Left ventricle myocardium inferior (tissue), 1 donor: ENCODE results near the gene LHFPL2. TPM values are rescaled to one million over a fixed set of nuclear protein-coding genes. Genes with fewer than 3 reads are reported as not detected.

Source experiments
- DNase-seq: peaks from one replicate; pipeline ENCODE4 v3.0.0-alpha.2; 2020
- H3K27ac ChIP-seq: fragments of 200-600 bp; replicated peaks from 2 replicates; pipeline ENCODE4 v1.8.0; 2021
- H3K27me3 ChIP-seq: fragments of 200-600 bp; 2 replicates; pipeline ENCODE4 v1.8.0; 2021; ENCODE audit warnings: low read depth
- H3K36me3 ChIP-seq: fragments of 200-600 bp; 2 replicates; pipeline ENCODE4 v1.8.0; 2021
- H3K4me1 ChIP-seq: fragments of 200-600 bp; 2 replicates; pipeline ENCODE4 v1.8.0; 2021
- H3K4me3 ChIP-seq: fragments of 200-600 bp; 2 replicates; pipeline ENCODE4 v1.8.0; 2021; ENCODE audit warnings: mild to moderate bottlenecking, moderate library complexity
- H3K9me3 ChIP-seq: fragments of 200-600 bp; replicated peaks from 2 replicates; pipeline ENCODE4 v1.8.0; 2021
- intact Hi-C: fragments of 100-400 bp; cut with micrococcal nuclease; formaldehyde crosslinking; loops from one replicate; pipeline ENCODE4 v1.11.0; 2022
- total RNA-seq: library from RNA; stranded (reverse); fragmentation: NEBNext Ultra II Directional; extraction: Animal tissue kit (Norgen Biotek cat#: 25700); gene quantifications from one replicate; pipeline ENCODE4 v1.2.1, GENCODE V29; 2021
- TF ChIP-seq, protein P1 (sequence below): fragments of 200-600 bp; IDR thresholded peaks from 2 replicates; pipeline ENCODE4 v1.8.0; 2021; ENCODE audit warnings: antibody characterized with exemption, mild to moderate bottlenecking, borderline replicate concordance
- donor health status: DM: no; HTN: yes; CAD: no; lungs with severe emphysema.

LHFPL2 gene
- total RNA-seq, 1 donor from 2014 or later, result 5.0 TPM

DNA sequence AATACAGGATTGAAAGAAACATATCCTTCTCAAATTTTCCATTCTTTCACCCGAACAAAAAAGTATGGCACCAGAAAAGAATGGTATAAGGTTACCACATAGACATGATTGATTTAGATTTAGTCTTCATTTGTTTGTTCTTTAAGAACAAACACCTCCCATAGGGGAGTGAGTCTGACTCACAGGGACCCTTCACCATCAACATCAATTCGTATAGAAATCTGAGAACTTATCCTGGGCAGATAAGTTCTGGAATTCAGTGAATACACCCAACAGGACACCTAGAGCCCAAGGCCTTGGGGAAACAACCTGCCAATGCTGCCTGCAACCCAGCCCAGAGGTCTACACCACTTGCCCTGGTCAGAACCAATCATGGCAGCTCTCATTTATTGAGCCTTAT lies 46.2 kb downstream of the LHFPL2 start:
- Histone ChIP-seq H3K4me1 (peaks cover 15% of the 10 kb centered on the region), H3K9me3 (no peaks in the 10 kb centered on the region), H3K4me3 (no peak overlapping the region), H3K36me3 (no peaks in the 10 kb centered on the region), H3K27ac (no peak overlapping the region), H3K27me3 (no peaks in the 10 kb centered on the region)
- no peak for DNase-seq
- intact Hi-C loops, result no loop called here
- TF ChIP-seq, protein P1, sequence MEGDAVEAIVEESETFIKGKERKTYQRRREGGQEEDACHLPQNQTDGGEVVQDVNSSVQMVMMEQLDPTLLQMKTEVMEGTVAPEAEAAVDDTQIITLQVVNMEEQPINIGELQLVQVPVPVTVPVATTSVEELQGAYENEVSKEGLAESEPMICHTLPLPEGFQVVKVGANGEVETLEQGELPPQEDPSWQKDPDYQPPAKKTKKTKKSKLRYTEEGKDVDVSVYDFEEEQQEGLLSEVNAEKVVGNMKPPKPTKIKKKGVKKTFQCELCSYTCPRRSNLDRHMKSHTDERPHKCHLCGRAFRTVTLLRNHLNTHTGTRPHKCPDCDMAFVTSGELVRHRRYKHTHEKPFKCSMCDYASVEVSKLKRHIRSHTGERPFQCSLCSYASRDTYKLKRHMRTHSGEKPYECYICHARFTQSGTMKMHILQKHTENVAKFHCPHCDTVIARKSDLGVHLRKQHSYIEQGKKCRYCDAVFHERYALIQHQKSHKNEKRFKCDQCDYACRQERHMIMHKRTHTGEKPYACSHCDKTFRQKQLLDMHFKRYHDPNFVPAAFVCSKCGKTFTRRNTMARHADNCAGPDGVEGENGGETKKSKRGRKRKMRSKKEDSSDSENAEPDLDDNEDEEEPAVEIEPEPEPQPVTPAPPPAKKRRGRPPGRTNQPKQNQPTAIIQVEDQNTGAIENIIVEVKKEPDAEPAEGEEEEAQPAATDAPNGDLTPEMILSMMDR, result no peak

DNA sequence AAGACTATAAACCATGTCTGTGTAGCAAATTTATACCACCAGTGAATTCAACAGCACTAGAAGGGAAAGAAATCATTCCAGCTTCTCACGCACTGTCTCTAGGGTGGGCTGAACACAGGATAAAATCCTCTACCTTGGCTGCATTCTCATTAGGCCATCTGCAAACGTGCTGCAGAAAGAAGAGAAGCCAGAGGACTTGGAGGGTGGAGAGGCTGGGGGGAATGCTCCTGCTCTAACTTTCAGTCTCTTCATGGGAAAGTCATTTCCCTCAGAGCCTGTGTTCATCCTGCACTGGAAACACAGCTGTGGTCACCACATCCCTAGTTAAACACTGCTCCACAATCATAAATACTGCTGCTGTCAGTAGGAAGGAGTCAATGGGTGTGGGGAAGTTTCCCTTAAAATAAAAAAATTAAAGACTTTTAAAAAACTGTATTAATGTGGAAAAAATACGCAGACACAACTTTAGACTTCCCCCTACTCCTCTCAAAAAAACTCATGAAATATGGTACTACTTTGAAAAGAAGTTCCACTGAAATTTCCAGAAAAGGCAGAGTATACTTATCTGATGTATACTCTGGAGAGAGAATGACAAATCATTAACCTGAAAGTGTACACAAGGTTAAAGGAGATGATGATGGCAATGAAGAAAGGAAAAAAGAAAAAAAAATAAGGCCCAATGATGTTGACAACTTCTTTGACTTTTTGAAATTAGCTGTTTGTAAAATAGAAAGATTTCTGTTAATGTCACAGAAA lies 46.8 kb downstream of the LHFPL2 start:
- intact Hi-C loops, result no loop called here
- TF ChIP-seq, protein P1, result no peak
- no peak overlapping the region for H3K27ac ChIP-seq
- H3K36me3 ChIP-seq, result no peaks in the 10 kb centered on the region
- H3K9me3 ChIP-seq, result no peaks in the 10 kb centered on the region
- no peak overlapping the region for H3K4me3 ChIP-seq
- no peak for DNase-seq
- peaks cover 22% of the 10 kb centered on the region for H3K4me1 ChIP-seq
- H3K27me3 ChIP-seq, result no peaks in the 10 kb centered on the region

DNA sequence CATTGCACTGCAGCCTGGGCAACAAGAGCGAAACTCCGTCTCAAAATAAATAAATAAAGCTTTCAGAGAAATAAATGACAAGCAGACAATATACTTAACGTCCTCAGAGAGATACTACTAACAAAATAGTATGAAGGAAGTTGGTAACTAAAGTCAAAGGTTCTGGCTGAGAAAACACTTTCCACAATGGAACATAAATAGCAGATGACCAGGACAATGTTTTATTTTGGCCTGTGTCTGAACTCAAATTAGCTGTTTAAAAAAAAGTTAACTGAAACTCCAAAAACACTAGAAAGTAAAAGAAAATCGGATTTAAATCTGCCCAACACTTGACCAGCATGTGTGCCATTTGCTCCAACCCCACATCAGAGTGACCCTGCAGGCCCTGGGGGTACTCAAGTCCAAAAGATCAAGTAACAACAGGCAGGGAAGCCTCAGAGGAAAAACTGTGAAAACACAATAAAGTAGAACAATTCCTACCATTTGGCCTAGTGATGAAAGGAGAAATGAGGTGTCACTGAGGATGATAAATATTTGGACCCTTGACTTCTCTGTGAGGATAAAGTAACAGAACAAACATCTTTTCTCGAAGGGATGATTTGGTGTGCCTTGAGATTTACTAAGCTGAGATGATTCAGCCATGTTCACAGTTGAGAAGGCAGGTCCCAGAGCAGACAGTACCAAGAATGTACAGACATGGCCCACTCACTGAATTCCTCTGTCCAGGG lies 47.7 kb downstream of the LHFPL2 start:
- H3K9me3 ChIP-seq, result no peaks in the 10 kb centered on the region
- H3K36me3 ChIP-seq, result no peaks in the 10 kb centered on the region
- peaks cover 29% of the 10 kb centered on the region for H3K4me1 ChIP-seq
- TF ChIP-seq, protein P1, result no peak
- no peaks in the 10 kb centered on the region for H3K27me3 ChIP-seq
- intact Hi-C loops, result no loop called here
- no peak for DNase-seq
- no peak overlapping the region for H3K4me3 ChIP-seq
- H3K27ac ChIP-seq, result no peak overlapping the region

DNA sequence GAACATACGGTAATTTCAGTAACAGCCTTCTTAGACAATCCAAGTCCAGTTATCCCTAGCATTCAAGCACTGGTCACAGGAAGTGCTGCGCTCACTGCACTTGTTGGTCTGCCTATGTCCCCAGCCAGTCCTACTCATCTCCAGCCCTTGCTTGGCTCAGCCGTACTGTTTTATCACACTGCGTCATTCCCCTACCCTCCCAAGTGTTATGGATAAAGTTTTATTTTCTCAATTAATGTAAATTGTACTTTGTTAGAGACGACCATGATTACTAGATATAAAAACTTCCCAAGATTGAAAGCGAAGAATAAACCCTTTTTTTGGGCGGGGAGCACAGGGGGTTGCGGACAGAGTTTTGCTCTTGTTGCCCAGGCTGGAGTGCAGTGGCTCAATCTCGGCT lies 49.6 kb downstream of the LHFPL2 start:
- Histone ChIP-seq H3K4me3 (no peak overlapping the region), H3K27ac (no peak overlapping the region), H3K4me1 (peaks cover 48% of the 10 kb centered on the region), H3K9me3 (no peaks in the 10 kb centered on the region), H3K36me3 (no peaks in the 10 kb centered on the region), H3K27me3 (no peaks in the 10 kb centered on the region)
- no peak for DNase-seq
- intact Hi-C loops, result no loop called here
- TF ChIP-seq, protein P1, result no peak

DNA sequence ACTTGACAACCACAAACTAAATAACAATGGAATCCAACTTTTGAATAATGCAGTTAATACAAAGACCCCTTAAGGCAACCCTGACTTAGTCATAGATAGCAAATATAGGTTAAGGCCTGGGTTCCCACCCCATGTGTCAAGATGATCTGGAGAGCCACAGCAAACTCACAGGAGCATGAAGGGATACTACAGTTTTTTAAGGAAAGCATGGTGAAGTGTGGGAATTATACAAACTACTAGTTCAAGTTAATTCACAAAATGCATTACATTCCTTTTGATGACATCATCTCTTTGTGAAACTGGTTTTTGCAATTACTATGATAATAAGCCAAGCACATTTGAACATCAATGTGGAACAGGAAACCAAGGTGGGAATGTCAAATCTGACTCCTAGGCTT lies 50.6 kb downstream of the LHFPL2 start:
- no peak for DNase-seq
- Histone ChIP-seq H3K4me1 (peaks cover 58% of the 10 kb centered on the region), H3K36me3 (no peaks in the 10 kb centered on the region), H3K4me3 (no peak overlapping the region), H3K9me3 (no peaks in the 10 kb centered on the region), H3K27ac (no peak overlapping the region), H3K27me3 (no peaks in the 10 kb centered on the region)
- intact Hi-C loops, result no loop called here
- TF ChIP-seq, protein P1, result no peak
